ENCODE measurements around the gene GLMN.
"Not testable (repeated sequence)": the region's sequence is repeated elsewhere in the genome, so short reads cannot be mapped to it uniquely, and the experiment has no call there.

Gene GLMN

GRCh38 chr1:92298213-92298572, 594 bp downstream of the GLMN start:
- ChIA-PET POLR2A (interaction anchor here (0.6 to 1.7 kb wide), 4 partner anchors 14 to 613 kb away, joined by 3 to 7 read pairs (median 4); no protein-coding TSS in a partner anchor), CTCF (interaction anchor here (1.6 kb wide), 1 partner anchor 12 kb away, joined by 3 read pairs; no protein-coding TSS in a partner anchor)
- Histone ChIP-seq H3K9me3 (ENCODE audit: control insufficient read depth, insufficient read depth, low read depth, low read length) (no peaks in the 10 kb centered on the region), H3K27ac (ENCODE audit: extremely low read depth, low read depth, low read length) (peak overlapping the region; percentile 86), H3K36me3 (ENCODE audit: control insufficient read depth in 2 of 2, insufficient read depth in 1 of 2, low read length in 2 of 2) (peaks cover 16 to 55% of the 10 kb centered on the region in 2 experiments), H3K4me3 (ENCODE audit: low read depth, low read length) (peak overlapping the region; percentile 68), H3K4me1 (ENCODE audit: control insufficient read depth, insufficient read depth, low read length) (no peaks in the 10 kb centered on the region)
- TF ChIP-seq SETDB1 (IDR thresholded peaks at IDR 0.05; ENCODE audit: insufficient read length, low read length) = no peak
- TF ChIP-seq, protein P1, sequence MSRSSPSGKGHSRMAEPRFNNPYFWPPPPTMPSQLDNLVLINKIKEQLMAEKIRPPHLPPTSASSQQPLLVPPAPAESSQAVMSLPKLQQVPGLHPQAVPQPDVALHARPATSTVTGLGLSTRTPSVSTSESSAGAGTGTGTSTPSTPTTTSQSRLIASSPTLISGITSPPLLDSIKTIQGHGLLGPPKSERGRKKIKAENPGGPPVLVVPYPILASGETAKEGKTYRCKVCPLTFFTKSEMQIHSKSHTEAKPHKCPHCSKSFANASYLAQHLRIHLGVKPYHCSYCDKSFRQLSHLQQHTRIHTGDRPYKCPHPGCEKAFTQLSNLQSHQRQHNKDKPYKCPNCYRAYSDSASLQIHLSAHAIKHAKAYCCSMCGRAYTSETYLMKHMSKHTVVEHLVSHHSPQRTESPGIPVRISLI (tag by site-specific recombination; IDR thresholded peaks at IDR 0.05) = 0 out of 2 replicates have a peak, but pooled peaks have one; percentile 20
- no peak for TF ChIP-seq ZFHX2 (tag by site-specific recombination; conservative IDR thresholded peaks at IDR 0.05)

GRCh38 chr1:92291372-92291999, 7.3 kb downstream of the GLMN start:
- no peaks in the 10 kb centered on the region for H3K9me3 ChIP-seq (ENCODE audit: control insufficient read depth, insufficient read depth, low read depth, low read length)
- peaks cover 27 to 65% of the 10 kb centered on the region in 2 experiments for H3K36me3 ChIP-seq (ENCODE audit: control insufficient read depth in 2 of 2, insufficient read depth in 1 of 2, low read length in 2 of 2)
- no peak overlapping the region for H3K27ac ChIP-seq (ENCODE audit: extremely low read depth, low read depth, low read length)
- ChIA-PET CTCF (interaction anchor here (0.5 to 6.5 kb wide), 24 partner anchors 9 to 1199 kb away, joined by 3 to 75 read pairs (median 4); no protein-coding TSS in a partner anchor), POLR2A (interaction anchor here (0.9 kb wide), 1 partner anchor 9 kb away, joined by 3 read pairs; no protein-coding TSS in a partner anchor)
- H3K4me1 ChIP-seq (ENCODE audit: control insufficient read depth, insufficient read depth, low read length) = no peaks in the 10 kb centered on the region; the same call in 1 of the 2 replicates
- TF ChIP-seq PRDM1 (tag by site-specific recombination; IDR thresholded peaks at IDR 0.05) (peak; percentile 42; the same call in 1 of the 2 replicates), ZNF654 (tag by site-specific recombination; IDR thresholded peaks at IDR 0.05; ENCODE audit: low read depth) (peak; percentile 88), CTCF (tag by site-specific recombination; IDR thresholded peaks at IDR 0.05) (peak; percentile 51; the same call in 1 of the 2 replicates), ZNF660 (tag by site-specific recombination; IDR thresholded peaks at IDR 0.05) (peak; percentile 77), HIC1 (tag by site-specific recombination; IDR thresholded peaks at IDR 0.05) (no peak)
- H3K4me3 ChIP-seq (ENCODE audit: low read depth, low read length) = no peak overlapping the region

- H3K4me3 ChIP-seq (ENCODE audit: low read depth, low read length); CTCF ChIA-PET; H3K4me1 ChIP-seq (ENCODE audit: control insufficient read depth, insufficient read depth, low read length); H3K27ac ChIP-seq (ENCODE audit: extremely low read depth, low read depth, low read length); POLR2A ChIA-PET; H3K9me3 ChIP-seq (ENCODE audit: control insufficient read depth, insufficient read depth, low read depth, low read length): not testable (repeated sequence)
- H3K36me3 ChIP-seq (ENCODE audit: control insufficient read depth in 2 of 2, insufficient read depth in 1 of 2, low read length in 2 of 2) = peaks cover 8 to 50% of the 10 kb centered on the region in 2 experiments
Observed at GRCh38 chr1:92281411-92281810, 17.4 kb downstream of the GLMN start.

- POLR2A ChIA-PET; H3K9me3 ChIP-seq (ENCODE audit: control insufficient read depth, insufficient read depth, low read depth, low read length); H3K27ac ChIP-seq (ENCODE audit: extremely low read depth, low read depth, low read length); H3K4me3 ChIP-seq (ENCODE audit: low read depth, low read length); H3K4me1 ChIP-seq (ENCODE audit: control insufficient read depth, insufficient read depth, low read length): not testable (repeated sequence)
- H3K36me3 ChIP-seq (ENCODE audit: control insufficient read depth in 2 of 2, insufficient read depth in 1 of 2, low read length in 2 of 2) = peaks cover 6 to 55% of the 10 kb centered on the region in 2 experiments; a peak in 2 of 3 replicates
- CTCF ChIA-PET = interaction anchor here (1.0 to 2.0 kb wide), 3 partner anchors 11 to 282 kb away, joined by 3 to 7 read pairs (median 5); no protein-coding TSS in a partner anchor
Observed at GRCh38 chr1:92279781-92280180, 19.0 kb downstream of the GLMN start.

All from HEK293 (cell line).